Stimulated activated CD8-positive, alpha-beta memory T cell treated with anti-CD3 and anti-CD28 coated beads, Interleukin-12 subunit alpha, Interleukin-12 subunit beta, amount 100 ng/mL, for 1 hour (primary cell): ENCODE data around the gene GNAT1.

Experiments
- DNase-seq: peaks from one replicate; pipeline ENCODE4 v3.0.0-alpha.2; 2020; ENCODE audit warnings: low read depth

The GNAT1 gene

DNA sequence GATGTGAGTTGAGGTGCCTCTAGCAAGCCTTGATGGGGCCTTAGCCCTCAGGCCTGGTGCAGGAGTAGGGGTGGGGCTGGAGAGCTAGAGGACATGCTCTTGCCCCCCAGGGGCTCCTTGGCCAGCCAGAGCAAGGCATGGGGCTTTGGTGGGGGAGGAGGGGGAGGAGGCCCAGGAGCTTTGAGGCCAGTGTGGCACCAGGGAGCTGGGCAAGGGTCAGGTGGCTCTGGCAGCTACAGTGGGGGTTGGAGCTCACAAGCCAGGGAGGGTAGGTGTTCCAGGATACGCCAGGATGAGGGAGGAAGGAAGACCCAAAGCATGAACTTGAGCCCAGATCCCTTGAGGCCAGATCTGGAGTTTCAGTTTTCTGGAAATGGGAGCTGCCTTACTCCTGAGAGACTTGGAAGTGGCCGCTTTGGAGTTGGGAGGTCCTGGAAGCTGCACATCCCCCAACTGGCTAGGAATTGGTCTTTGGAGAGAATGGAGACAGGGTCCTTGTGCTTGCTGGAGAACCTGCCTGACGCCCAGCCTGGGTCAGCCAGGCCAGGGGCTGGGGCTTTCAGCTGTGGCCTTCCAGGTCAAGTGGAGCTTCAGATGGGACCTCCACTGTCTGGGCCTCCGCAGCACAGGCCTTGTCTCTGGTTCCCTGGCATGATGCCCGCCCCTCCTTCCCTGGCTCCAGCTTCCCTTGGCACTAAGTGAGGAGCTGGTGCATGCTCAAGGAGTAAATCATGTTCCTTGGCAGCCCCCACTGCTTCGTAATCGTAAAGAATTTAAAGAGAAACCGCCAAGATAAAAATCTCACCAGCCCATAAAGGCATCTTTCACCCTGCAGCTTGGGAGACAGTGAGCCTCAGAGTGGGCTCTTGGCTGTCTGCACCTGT lies 27.6 kb upstream of the GNAT1 start:
- DNase-seq: no peak

- DNase-seq: no peak
These were observed 26.9 kb upstream of the GNAT1 start for GRCh38 chr3:50164481-50164880.

- DNase-seq: no peak
These were observed 26.2 kb upstream of the GNAT1 start for GRCh38 chr3:50164984-50165909.

GRCh38 chr3:50165910-50166538 lies 25.4 kb upstream of the GNAT1 start:
- no peak for DNase-seq

- no peak for DNase-seq
These were observed 24.8 kb upstream of the GNAT1 start for GRCh38 chr3:50166620-50167019.

- DNase-seq: no peak
These were observed 24.2 kb upstream of the GNAT1 start for GRCh38 chr3:50167069-50167840.

- no peak for DNase-seq
These were observed 23.6 kb upstream of the GNAT1 start for GRCh38 chr3:50167841-50168209.

GRCh38 chr3:50168388-50168787 lies 23.0 kb upstream of the GNAT1 start:
- DNase-seq: no peak

DNA sequence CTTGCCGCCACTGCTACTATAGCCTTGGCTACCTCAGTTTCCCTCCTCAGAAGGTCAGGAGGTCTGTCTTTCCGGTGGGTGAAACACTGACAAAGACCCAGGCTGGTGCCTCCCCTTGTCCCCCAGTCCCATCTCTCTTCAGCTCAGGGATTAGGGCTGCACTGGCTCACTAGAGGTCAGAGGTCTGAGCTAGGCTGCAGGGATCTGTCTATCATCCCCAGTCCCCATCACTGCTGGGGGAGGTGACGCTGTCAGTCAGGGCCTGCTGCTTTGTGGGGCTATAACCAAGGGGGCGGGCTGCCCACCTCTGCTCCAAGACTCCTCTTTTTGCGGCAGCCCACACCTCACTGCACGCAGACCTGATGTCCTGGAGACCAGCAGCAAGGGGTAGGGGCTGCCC lies 22.6 kb upstream of the GNAT1 start:
- no peak for DNase-seq

GRCh38 chr3:50169232-50169832 lies 22.1 kb upstream of the GNAT1 start:
- no peak for DNase-seq

DNA sequence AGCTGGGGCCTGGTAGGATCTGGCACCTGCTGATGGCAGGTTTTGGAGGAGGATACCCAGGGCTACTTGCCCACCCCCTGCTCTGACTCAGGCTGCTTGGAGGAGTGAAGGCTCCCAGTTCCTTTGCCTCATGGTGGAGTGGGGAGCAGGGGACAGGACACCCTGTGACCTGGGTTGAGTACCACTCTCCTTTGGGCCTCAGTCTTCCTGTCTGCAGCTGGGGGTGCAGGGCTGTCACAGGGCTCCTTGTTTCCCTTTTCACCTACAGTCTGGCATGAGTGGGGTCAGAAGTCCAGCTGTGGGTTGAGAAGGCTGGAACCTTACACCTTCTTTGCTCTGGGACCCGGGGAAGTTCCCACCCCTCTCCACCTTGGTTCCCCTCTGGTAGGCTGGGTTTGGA lies 21.6 kb upstream of the GNAT1 start:
- no peak for DNase-seq

DNA sequence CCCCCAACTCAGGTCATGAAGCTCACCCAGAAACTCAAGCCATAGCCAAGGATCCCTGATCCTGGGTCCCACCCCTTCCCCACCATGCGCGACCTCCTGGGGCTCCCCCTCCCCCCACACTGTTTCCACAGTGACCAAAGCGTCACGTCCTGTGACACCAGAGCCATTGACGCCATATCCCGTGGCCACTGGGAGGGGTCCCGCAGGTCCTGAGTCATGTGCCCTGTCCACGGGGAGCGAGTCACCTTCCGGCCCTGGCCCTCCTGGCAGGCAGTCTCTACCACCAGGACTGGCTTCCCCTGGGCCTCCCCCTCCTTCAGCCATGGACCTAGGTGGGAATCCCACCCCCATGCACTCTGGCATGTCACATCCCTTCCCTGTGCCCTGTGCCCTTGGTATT lies 20.7 kb upstream of the GNAT1 start:
- DNase-seq: no peak

DNA sequence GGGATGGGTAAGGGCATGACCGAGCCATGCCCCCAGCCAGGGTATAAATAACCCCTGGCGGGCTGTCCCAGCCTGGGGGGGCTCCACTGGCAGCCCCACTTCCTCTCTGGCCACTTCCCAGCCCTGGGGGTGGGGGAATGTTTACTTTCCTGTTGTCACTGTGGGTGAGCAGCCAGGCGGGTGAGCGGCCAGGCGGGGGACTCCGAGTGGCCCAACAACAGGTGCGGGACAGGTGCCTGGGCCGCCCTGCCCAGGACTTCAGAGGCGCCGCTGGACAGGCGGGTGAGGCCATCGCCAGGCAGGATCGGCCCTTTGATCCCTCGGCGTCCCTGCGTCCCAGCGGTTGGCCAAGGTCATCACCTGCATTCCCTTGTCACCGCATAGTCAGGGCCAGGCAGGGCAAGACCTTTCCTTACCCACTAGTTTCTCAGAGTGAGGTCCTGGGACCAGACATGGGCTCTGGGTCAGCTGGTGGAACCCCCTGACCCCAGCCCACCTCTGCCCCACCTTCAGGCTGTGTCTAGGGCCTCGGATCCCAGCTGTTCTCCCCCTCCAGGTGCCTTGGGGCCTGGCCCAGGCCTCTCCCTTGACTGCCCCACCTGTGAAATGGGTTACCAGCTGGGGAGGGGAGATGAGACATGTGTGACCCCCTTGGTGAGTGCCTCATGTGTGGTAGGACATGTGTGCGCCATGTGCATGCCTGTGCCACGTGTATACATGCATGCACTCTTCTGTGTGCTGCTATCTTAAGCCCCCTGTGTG lies 19.7 kb upstream of the GNAT1 start:
- no peak for DNase-seq

DNA sequence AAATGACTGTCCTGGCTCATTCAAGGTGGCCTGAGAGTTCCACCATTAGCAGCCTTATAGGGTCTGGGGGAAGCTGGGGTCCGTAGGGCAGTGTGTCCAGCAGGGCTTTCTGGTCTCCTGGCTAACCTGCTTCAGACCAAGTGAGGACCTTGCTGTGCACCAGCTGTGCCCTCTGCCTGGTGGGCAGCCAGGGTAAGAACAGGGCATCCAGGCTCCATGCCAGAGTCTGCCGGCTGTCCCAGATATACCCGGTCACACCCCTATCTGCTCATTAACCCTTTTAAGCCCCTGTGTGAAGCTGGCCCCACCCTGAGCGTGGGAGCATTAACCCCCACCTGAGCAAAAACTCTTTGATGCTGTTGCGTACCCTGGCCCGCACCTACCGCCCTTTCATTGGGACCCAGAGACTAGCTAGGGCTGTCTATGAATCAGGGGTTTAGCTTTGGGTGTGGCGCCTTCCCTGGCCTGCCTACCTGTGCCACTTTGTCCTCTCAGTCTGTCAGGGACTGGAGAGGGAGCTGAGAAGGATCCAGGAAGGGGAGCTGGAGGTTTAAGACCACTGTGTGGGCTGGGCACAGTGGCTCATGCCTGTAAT lies 18.7 kb upstream of the GNAT1 start:
- DNase-seq: no peak

DNA sequence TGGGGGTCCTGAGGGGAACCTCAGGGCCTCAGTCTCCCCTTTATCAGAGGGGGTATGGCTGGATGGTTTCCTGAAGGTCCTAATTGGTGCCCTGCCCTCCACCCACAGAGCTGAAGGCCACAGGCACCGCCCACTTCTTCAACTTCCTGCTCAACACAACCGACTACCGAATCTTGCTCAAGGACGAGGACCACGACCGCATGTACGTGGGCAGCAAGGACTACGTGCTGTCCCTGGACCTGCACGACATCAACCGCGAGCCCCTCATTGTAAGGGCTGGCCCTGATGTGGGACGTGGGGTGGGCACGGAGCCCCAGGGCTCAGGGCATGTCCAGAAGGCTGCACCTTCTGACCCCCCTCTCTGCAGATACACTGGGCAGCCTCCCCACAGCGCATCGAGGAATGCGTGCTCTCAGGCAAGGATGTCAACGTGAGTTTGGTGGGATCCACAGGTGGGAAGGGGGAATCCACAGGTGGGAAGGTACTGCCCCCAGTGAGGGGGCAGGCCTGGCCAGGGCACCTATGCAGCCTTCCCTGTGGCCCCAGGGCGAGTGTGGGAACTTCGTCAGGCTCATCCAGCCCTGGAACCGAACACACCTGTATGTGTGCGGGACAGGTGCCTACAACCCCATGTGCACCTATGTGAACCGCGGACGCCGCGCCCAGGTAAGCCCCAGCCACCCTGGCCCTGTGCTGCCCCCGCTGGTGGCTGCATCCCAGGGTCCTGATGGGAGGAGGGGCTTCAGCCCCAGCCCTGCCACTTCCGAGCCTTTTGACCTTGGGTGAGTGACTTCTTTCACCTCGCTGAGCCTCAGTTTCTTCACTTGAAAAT lies 17.5 kb upstream of the GNAT1 start:
- no peak for DNase-seq

DNA sequence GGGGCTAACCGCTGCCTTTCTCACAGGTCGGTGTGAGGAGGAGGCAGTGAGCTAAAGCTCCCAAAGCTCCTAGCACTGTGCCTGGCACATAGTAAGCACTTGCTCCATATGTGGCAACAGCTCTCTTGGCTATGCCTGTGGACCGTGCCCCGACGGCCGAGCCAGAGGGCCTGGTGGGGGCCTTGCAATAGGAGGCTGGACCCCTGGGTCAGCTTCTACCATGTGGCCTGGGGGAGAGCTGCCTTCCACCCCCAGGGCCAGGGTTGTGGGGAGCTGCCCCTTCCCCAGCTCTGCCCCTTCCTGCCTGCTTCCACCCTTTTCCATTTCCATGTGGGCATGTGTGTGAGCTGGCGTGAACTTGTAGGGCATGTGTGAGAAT lies 16.9 kb upstream of the GNAT1 start:
- DNase-seq: no peak

DNA sequence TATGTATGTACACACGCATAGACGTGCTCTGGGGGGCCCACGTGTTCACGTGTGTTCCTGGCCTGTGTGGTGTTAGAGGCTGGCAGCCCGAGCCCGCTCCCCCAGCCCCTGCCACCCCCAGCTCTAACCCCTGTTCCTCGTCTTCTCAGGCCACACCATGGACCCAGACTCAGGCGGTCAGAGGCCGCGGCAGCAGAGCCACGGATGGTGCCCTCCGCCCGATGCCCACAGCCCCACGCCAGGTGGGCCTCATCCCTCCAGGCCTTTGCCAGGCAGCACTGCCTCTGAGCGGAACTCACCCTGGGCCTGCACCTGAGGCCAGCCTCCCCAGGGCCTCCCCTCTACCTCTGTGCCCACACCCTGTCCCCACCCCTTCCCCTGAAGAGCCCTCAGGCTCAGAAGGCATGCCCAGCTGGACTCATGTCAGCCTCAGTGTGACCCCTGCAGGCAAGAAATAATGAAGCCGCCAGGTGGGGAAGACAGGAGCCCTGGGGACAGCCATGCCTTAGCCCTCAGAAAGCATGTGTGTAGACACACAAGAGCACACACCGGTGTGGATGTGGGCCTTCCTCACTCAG lies 16.4 kb upstream of the GNAT1 start:
- no peak for DNase-seq

DNA sequence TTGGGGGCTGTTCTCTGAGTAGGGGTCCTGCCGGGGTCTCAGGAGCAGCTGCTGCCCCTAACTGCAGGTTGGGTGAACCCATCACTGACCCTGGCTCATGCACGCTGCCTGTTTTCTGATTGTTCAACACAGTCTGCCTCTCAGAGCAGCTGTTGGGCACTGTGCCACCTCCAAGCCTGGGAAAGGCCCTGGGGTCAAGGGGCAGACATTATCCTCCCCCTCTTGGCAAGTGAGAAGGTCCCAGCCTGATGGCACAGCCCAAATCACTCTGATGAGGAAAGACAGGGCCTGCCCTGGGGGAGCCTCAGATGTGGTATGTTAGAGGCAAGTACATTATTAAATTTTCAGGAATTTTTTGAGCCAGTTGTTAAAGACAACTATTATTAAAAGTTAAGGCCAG lies 14.1 kb upstream of the GNAT1 start:
- no peak for DNase-seq

- no peak for DNase-seq
These were observed 11.7 kb upstream of the GNAT1 start for GRCh38 chr3:50179710-50180109.
